Measurements from ENCODE around the gene SGIP1. TPM values are rescaled to one million over a fixed set of nuclear protein-coding genes. Genes with fewer than 3 reads are reported as not detected.

SGIP1 gene
- total and polyA plus RNA-seq, 2 of the 8 experiments (the other 6 are each of a cell fraction or from before 2014, with no cell fraction given) = 1.4 to 2.1 TPM

DNA sequence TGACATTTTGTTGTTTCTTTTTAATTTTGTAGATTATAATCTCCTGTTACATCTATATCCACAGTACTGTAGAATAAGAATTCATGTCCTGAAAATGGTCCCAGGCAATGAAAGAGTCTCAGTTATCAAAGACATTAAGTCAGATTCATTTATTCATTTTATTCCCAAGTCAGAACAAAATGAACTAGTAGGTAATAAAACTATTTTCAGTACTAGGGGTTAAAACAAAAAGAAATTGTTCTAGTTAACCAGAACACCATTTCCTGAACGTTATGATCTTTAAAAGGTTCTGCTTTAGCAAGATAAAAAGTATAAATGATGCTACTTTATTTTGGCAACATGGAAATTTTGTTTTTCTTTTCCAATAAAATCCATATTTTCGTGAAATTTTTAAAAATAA, 211.5 kb downstream of the SGIP1 start:
- H4K5ac ChIP-seq (ENCODE audit: insufficient read length, low read depth, low read length) = no peak overlapping the region
- CTCF ChIA-PET (ENCODE audit: partially characterized antibody) = interaction anchor here (1.3 kb wide), 1 partner anchor 21 kb away, joined by 3 read pairs; no protein-coding TSS in a partner anchor
- H3K79me2 ChIP-seq (ENCODE audit: control insufficient read depth in 1 of 2, insufficient read depth in 2 of 2, low read length in 2 of 2) = no peaks in the 10 kb centered on the region
- DNase-seq (ENCODE audit: low read depth in 1 of 2, low spot score in 2 of 2) (no peak), FAIRE-seq (no peak)
- H2BK20ac ChIP-seq (ENCODE audit: low read length) = no peak overlapping the region
- no peak overlapping the region for H2AK5ac ChIP-seq (ENCODE audit: low read depth, low read length)
- H3K4me1 ChIP-seq (replicated peaks in 1 of 4; ENCODE audit: control insufficient read depth in 3 of 4, insufficient read depth in 4 of 4, low read length in 3 of 4) = no peaks in the 10 kb centered on the region
- no peaks in the 10 kb centered on the region for H3K9me3 ChIP-seq (ENCODE audit: insufficient read depth in 2 of 2, low read depth in 1 of 2, low read length in 1 of 2)
- H3K27ac ChIP-seq (ENCODE audit: low read depth, low read length) = no peak overlapping the region
- H3K4me2 ChIP-seq (ENCODE audit: insufficient read depth in 1 of 2, low read depth in 2 of 2, low read length in 2 of 2) = no peak overlapping the region
- H3K4me3 ChIP-seq (ENCODE audit: extremely low read depth in 1 of 4, insufficient read depth in 2 of 4, low read depth in 3 of 4, low read length in 4 of 4) = no peak overlapping the region
- H3K14ac ChIP-seq (ENCODE audit: insufficient read length) = no peak overlapping the region
- H3K27me3 ChIP-seq (replicated peaks in 1 of 4; ENCODE audit: control insufficient read depth in 3 of 4, extremely low read depth in 1 of 4, insufficient read depth in 3 of 4, low read length in 3 of 4) = no peaks in the 10 kb centered on the region
- no peak overlapping the region for H3K9ac ChIP-seq (replicated peaks in 1 of 4; ENCODE audit: extremely low read depth in 1 of 4, low read depth in 3 of 4, low read length in 3 of 4)
- POLR2A ChIA-PET (ENCODE audit: partially characterized antibody) = no interaction called here
- no peak overlapping the region for H2BK12ac ChIP-seq (ENCODE audit: low read depth, low read length)
- no peaks in the 10 kb centered on the region for H3K23me2 ChIP-seq (ENCODE audit: low read depth, low read length)
- H2AFZ ChIP-seq (ENCODE audit: low read length) = no peak overlapping the region
- H3K36me3 ChIP-seq (ENCODE audit: control insufficient read depth in 2 of 4, insufficient read depth in 4 of 4, low read length in 3 of 4) = no peaks in the 10 kb centered on the region
- H3K23ac ChIP-seq (ENCODE audit: insufficient read length) = no peak overlapping the region
- H3K56ac ChIP-seq (replicated peaks; ENCODE audit: insufficient read length, low read depth, low read length) = no peak overlapping the region
- WGBS, 2 experiments (ENCODE audit: extremely low coverage in 1 of 2, insufficient coverage in 1 of 2, insufficient read length in 1 of 2, insufficient replicate concordance in 2 of 2, low coverage in 1 of 2, low lambda C conversion rate in 2 of 2, missing lambda C conversion rate in 1 of 2) = 79% methylated on average over 2 of the region's 2 CpGs; no CpG with 5 or more reads in 1 of the 2 experiments
- no peak overlapping the region for H4K8ac ChIP-seq (ENCODE audit: extremely low read depth, insufficient read depth, low read length)
- no peak overlapping the region for H4K91ac ChIP-seq (replicated peaks; ENCODE audit: insufficient read length, low read length)
- no peak overlapping the region for H3K4ac ChIP-seq (replicated peaks; ENCODE audit: insufficient read length, low read depth, low read length)
- H3K79me1 ChIP-seq (ENCODE audit: low read depth, low read length) = no peaks in the 10 kb centered on the region
- H2BK5ac ChIP-seq (ENCODE audit: low read depth, low read length) = no peak overlapping the region
- H2BK120ac ChIP-seq (replicated peaks; ENCODE audit: low read depth, low read length) = no peak overlapping the region
- H3K18ac ChIP-seq (ENCODE audit: extremely low read depth, low read length) = no peak overlapping the region
- H4K20me1 ChIP-seq (replicated peaks in 1 of 2; ENCODE audit: control insufficient read depth in 1 of 2, insufficient read depth in 2 of 2, low read length in 2 of 2) = no peaks in the 10 kb centered on the region
- no peak overlapping the region for H2BK15ac ChIP-seq (ENCODE audit: low read length)
- TF ChIP-seq USF2 (IDR thresholded peaks at IDR 0.05; ENCODE audit: low read length) (no peak), ATF2 (IDR thresholded peaks at IDR 0.05; ENCODE audit: low read length) (no peak)
